HG03103 (cell line): Measurements from ENCODE around the gene FAR2.
"Not testable (repeated sequence)": the region's sequence is repeated elsewhere in the genome, so short reads cannot be mapped to it uniquely, and the experiment has no call there.

Source experiments
- ATAC-seq: cut with Tn5 transposase; IDR thresholded peaks from one replicate; pipeline ENCODE4 v1.9.1; 2021; ENCODE audit warnings: low read depth; ENCODE audit not compliant: unreplicated experiment

Gene FAR2

DNA sequence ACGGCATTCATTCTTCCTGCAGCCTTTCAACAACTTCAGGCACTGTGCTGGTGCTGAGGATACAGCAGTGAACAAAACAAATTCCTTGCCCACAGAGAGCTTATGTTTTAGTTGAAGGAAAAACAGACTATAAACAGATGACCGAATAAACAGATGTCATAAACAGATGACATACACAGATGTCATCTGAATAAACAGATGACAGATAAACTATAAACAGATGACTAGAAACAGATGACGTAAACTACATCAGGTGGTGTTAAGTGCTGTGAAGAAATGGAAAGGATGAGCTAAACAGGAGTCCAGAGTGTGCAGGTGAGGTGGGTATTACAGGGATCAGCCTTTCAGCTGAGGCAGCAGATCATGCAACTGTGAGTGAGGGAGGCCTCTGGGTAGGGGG is 80.9 kb downstream of the FAR2 start:
- no peak for ATAC-seq

DNA sequence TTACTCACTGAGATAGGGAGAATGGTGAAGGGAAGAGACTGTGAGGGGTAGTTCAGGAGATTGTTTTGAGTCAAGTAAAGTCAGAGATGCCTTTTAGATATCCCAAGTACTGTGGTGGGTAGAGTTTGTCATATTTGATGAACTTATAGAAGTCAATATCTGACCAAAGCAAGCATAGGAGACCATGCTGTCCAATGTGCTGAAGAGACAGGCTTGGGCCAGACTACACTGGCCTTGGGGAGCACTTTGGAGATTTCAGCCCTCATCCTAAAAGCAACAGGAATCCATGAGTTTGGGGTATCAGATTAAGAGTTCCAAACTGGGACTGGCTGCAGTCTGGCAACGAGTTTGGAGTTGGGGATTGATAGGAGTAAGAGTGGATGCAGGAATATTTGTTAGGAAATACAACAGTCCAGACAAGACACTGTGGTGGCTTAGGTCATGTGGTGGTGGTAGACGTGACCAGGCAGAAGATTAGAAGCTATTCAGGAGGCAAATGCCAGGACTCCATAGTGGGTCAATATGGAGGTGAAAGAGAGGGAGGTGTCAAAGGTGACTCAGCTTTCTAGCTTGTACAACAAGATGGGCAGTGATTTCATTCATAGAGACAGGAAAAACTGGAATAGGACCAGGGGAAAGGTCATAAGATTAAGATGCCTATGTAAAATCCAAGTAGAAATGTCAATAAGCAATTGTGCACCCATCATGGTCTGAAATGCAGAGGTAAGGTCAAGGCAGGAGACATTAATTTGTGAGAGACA is 81.9 kb downstream of the FAR2 start:
- ATAC-seq, result no peak

DNA sequence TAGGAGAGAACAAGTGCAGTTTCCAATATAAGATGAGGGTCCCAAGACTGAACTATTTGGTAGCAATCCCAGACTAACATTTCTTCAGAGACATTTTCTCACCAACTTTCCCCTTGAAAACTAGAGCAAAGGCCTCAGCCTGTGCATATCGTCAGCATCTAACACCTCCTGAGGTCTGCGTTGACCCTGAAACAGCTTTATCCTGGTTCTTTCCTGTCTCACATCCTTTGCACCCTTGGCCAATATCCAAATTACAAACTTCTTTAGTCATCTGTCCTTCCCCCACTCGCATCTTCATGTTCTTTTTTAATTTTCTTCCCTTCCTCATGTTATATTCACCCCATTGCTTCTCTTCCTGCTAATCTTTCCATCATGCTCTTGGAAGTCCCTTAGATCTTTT is 83.0 kb downstream of the FAR2 start:
- ATAC-seq, result no peak

DNA sequence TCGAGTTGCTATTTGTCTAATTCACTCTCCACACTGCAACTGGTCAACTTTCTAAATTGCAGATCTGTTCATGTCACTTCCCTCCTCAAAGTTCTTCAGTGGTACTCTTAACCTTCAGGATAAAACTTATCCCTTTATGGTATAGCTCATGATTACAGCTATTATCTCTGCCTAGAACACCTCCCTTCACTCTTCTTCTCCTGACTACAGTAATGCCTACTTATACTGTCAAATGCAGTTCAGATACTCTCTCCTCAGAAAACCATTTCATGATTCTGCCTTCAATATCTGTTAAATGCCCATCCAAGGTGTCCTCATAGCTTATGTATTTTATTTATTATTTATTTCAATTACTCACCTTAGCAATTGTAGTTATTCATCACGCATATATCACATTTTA is 85.5 kb downstream of the FAR2 start:
- ATAC-seq, result no peak

DNA sequence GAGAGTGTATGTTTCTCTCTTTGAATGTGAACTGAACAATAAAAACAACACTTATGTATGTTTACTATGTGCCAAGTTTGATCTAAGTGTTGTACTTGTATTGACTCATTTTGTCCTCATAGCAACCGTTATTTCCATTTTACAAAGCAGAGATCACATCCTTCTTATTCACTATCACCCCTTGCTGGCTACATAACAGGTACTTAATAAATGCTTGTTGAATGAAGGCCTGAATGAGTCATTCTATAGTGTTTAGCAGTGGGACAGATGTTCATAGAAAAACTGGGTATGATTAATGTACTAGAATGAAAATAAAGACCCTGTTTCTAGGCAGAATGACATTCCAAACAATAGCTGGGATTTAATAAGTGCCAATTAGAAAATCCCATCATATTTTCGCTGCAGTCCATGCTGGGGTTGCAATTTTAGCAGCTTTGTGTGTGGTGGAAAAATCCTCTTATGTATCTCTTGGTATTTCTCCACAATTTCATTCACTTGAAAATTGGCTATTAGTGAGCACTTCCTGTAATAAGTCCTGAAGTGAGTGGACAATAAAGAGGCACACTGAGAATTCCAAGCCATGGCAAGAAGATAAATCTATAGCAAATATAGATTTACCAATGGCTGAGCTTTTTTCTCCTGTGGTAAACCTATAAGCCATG is 86.0 kb downstream of the FAR2 start:
- ATAC-seq, result no peak

DNA sequence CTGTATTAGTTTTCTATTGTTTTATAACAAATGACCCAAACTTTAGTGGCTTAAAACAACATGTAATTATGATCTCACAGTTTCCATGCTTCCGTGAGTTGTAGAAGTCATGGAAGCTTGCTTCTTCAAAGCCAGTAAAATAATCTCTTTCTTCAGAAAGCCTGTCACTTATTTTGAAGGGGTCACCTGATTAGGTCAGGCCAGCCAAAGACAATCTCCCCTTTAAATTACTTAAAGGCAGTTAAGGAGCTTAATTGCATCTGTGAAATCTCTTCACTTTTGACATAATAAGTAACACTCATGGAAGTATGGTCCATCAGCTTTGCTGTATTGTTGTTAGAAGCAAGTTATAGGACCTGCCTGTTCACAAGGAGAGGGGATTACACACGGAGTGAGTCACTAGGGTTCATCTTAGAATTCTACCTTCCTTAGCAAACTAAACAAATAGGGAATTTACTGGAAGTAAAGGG is 89.8 kb downstream of the FAR2 start:
- no peak for ATAC-seq

DNA sequence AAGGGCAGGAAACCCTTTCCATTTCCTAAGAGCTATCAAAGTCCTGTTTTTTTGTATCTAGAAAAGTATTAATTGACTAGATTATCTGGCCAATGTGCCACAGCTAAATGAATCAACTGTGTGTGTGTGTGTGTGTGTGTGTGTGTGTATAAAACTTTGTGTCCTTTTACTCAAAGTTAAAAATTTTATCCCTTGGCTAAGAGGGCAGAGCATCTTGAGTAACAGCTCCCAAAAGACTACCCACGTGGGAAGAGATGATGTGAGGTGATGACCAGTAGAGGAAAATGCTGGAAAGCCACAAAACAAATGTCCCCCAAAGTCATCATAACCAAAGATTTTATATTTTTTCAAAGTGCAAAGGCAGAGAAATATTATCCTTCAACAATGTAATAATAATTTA is 90.3 kb downstream of the FAR2 start:
- no peak for ATAC-seq

DNA sequence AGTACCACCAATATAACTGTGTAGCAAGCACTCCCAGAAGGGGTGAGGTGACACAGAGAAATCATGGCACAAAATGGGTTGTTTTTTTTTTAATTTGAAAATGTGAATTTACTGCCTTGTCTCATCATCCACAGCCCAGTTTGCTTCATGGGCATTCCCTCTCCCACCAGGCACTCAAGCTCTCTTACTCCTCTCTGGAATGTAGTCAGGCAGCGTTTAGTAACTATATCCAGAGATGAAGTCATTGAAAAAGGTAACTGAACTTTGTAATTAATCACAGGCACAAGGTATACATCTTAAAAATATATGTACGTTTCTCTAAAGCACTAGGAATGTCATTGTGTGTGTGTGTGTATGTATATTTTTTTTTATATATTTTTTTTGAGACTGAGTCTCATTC is 91.4 kb downstream of the FAR2 start:
- ATAC-seq, result no peak

DNA sequence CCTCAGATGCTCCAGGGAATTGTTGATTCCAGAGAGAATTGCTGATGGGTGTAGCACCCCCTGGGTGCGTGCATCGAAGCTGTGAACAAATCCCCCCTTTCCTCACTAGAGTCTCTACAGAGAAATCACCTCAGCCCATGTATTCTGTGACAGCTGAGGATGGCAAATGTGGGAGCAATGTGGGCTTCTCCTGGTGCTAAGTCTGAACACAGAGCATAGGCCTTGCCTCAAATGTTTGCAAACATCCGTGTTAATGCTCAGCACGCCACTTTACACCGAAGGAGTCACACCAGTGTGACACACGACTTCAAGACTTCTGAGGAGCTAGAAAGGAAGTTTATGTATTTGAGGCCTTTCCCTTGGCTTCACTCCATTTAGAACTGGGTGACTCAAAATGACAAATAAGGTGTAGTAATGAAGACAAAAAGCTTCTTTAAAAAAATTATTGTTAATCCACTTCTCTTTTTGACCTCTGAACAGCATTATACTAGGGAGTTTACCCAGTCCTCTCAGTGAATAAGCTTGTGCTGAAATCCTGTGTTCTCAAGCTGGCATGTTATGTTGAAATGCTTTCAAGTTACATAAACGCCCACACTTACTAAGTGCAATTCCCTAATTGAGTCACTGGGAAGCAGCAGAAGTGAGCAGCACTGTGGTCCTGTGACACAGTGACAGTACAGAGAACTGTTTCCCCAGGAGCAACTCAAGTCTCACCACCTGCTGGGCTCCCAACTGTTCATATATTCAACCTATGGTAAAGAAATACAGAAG is 92.9 kb downstream of the FAR2 start:
- ATAC-seq, result peak; percentile 82

DNA sequence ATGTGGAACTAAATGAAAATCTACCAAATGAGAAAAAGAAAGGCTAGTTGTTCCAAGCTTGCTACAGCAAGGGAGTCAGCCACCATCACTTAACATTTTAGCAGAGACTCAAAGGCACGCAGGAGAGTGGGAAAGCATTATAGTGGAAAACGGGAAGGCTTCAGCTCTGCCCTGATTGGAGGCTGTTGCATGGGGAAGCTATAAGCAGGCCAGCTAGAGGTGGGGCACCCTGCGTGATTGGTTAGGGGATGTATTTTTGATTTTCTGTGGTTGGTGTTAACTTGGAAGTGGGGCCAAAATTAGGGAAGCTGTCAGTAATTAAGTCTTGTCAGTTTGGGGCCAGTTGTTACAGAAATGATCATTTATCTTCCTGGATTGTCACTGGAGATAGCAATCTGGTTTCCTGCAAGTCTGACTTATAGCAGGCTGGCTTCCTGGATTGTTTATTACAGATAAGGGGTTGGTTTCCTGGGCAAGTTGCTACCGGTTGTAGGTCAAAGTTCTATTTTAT is 93.9 kb downstream of the FAR2 start:
- ATAC-seq, result no peak

DNA sequence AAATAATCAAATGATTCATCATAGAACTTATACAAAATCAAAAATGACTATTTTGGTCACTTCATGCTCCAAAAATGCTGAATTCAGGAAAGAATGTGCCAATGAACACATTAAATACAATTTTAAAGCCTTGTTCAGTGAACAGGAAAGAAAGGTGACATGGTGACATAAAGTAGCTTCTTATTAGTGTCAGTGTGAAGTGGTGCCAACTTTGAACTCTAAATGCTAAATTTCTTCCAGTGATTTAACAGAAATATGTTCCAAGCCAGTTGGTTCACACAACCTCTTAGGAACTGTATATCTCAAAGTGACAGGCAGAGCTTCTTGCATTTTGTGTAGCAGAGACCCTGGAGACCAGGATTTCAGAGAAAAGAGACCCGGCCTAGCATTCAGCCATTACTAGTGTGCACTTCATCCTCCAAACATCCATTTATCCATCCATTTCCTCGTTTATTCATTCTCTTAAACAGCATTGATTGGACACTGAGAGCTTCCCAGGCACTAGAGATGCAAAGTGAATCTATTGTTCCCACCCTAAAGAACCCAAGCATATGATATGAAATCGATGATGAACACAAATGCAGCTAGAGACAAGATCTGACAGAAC is 95.2 kb downstream of the FAR2 start:
- ATAC-seq, result no peak

DNA sequence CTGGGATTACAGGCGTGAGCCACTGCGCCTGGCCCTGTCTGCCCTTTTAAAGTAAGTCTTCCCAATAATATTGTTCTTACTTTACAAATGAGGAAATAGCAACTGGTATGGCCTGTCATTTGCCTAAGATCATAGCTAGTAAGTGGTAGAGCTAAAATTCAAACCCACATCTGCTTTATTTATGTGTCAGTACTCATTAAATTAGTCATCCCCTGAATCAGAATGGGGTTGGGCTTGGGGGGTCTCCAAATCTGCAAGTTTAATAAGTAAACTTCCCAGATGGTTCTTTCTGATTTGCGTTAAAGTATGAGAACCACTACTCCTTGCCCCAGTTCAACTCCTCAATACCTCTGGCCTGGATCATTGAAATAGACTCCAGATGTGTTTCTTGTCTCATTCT is 96.2 kb downstream of the FAR2 start:
- ATAC-seq, result no peak

DNA sequence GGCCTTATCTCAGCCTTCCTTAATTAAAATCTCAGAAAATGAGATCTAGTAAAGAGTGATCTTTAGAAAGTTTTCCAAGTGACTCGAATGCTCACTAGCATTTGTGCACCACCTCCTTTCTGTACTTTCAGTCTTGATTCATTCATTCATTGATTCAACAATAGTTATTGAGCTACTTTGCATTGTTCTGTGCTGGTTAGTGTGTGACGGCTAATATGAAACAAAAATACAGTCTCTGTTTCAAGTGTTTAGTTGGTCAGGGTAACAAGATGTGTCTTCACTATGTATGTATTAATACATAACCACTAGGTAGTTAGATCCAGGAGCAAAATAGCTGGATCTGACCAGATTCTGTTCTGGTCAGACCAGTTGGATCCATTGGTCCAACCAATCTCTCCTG is 100.9 kb downstream of the FAR2 start:
- no peak for ATAC-seq

DNA sequence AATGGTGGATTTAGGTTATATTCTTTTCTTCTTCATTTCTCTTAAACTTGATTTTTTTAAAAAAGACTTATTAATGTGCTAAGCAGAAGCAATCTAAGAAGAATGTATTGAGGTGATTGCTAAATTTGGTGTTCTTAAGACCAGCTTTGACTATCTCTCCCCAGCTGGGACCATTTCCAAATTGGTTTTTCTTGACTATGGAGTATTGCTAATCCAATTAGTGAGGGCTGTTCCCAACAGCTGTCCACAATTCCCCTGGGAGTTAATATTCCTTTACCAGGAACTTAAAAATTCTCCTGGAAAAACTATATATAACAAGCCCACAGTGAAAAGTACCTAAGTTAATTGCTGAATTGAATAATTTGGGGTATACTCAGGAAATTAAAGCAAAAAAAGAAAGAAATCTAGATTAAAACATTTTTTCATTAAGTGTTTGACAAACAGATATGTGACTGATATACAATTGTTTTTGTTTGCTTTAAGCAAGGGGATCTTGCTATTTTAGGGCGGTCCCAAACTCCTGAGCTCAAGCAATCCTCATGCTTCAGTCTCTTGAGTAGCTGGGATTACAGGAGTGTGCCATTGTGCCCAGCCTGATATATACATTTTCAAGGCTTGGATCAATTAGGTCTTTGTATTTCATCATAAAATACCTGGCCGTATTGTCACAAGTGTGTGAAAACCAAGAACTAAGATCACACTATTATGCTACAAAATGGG is 105.0 kb downstream of the FAR2 start:
- ATAC-seq, result no peak

DNA sequence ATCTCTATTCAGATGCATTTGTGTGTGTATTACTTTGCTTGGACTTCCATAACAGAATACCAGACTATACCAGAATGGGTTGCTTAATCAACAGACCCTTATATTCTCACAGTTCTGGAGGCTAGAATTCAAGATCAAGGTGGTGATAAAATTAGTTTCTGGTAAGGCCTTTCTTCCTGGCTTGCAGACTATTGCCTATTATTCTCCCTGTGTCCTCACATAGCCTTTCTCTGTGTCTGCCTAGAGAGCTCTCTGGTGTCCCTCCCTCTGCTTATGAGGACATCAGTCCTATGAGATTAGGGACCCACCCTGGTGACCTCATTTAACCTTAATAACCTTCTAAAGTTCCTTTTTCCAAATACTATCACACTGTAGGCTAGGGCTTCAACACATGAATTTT is 106.0 kb downstream of the FAR2 start:
- ATAC-seq, result no peak

DNA sequence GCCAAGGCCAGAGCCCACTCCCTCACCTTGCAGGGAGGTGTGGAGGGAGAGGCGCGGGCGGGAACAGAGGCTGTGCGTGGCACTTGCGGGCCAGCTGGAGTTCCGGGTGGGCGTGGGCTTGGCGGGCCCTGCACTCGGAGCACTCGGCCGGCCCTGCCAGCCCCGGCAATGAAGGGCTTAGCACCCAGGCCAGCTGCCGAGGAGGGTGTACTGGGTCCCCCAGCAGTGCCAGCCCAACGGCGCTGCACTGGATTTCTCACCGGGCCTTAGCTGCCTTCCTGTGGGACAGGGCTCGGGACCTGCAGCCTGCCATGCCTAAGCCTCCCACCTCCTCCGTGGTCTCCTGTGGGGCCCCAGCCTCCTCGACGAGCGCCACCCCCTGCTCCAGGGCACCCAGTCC is 107.5 kb downstream of the FAR2 start:
- no peak for ATAC-seq

DNA sequence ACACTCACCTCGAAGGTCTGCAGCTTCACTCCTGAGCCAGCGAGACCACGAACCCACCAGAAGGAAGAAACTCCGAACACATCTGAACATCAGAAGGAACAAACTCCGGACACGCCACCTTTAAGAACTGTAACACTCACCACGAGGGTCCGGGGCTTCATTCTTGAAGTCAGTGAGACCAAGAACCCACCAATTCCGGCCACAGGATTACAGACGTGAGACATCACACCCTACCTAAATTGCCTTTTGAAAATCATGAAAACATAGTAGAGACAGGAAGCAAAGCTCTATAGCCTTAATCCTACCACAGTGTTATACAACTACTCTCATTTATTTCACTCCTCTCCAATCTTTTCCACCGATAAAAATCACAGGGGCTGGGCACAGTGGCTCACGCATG is 108.6 kb downstream of the FAR2 start:
- ATAC-seq, result not testable (repeated sequence)

DNA sequence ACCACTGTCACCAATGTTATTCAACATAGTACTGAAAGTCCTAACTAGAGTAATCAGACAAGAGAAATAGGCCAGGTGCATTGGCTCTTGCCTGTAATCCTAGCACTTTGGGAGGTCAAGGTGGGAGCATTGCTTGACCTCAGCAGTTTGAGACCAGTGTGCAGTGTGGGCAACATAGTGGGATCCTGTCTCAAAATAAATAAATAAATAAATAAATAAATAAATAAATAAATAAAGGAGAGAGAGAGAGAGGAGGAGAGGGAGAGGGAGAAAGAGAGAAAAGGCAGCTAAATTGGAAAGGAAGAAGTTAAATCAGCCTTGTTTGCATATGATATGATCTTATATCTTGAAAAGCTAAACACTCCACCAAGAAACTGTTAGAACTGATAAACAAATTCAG is 115.3 kb downstream of the FAR2 start:
- no peak for ATAC-seq

DNA sequence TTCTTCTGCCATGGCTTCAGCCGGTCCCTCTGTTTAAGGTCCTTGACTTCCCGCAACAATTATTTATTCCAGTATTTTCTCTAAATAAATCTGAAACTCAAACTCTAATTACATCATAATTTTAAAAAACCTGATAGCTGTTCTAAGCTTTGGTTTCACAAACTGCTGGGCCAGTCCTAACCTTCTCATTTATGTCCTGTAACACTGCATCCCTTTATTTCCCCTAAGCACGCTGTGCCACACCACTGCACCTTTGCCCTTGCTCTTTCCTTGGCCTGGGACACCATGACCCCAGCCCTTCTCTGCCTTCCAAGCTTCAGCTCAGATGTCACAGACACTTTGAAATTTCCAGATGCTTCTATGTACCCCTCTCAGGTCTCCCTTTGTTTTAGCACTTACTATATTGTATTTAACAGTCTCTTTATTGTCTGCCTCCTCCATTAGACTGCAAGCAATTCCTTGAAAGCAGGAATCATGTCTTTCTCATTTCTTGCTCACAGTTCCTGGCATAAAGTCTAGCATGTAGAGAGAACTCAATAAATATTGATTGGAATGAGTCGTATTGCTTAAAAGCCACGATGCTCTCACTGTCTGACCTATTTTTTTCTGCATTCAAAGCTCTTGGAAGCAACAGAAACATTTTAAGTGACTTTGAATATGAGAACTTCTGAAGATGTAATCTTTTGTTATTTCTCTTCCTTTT is 120.8 kb downstream of the FAR2 start:
- no peak for ATAC-seq

DNA sequence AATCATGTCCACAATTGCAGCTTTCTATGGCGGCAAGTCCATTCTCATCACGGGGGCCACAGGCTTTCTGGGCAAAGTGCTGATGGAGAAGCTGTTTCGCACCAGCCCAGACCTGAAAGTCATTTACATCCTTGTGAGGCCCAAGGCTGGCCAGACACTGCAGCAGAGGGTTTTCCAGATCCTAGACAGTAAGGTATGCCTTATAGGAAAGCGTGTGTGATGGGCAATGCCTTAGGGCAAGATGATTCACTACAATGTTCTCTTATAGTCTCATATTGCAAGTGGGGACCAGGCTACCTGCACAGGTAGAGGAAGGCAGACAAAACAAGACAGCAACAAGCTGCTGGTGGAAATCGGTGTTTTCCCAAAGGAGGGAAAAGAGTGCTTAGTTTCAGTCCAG is 121.4 kb downstream of the FAR2 start:
- no peak for ATAC-seq
